Measurements from ENCODE around the gene CFLAR.

The CFLAR gene

DNA sequence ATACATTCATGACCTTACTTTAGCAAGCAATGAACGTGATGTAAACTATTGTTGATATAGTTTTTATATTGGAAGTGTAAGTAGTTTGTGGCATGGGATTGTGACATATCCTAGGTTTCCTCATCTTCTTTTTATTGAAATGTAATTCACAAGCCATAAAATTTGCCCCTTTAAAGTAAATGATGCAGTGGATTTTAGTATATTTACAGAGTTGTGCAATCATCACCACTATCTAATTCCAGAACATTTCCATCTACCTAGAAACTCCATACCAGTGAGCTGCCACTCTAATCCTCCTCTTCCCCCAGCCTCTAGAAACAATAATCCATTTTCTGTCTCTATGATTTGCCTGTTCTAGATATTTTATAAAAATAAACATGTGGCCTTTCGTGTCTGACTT, 56.3 kb downstream of the CFLAR start:
- H3K4me2 ChIP-seq (ENCODE audit: low read length), result no peak overlapping the region
- H3K9me3 ChIP-seq (ENCODE audit: control insufficient read depth, insufficient read depth, low read length), result no peaks in the 10 kb centered on the region
- H3K4me1 ChIP-seq (ENCODE audit: control insufficient read depth, low read length), result peaks cover 11% of the 10 kb centered on the region
- no peaks in the 10 kb centered on the region for H3K79me2 ChIP-seq (ENCODE audit: control insufficient read depth, low read length)
- H3K27me3 ChIP-seq (ENCODE audit: control insufficient read depth, low read length), result peaks cover 16% of the 10 kb centered on the region; the same call in 1 of the 2 replicates
- H3K36me3 ChIP-seq (ENCODE audit: control insufficient read depth, low read length), result no peaks in the 10 kb centered on the region
- H3K9me2 ChIP-seq (replicated peaks; ENCODE audit: control insufficient read depth, low read length), result no peaks in the 10 kb centered on the region
- TF ChIP-seq, protein P1, sequence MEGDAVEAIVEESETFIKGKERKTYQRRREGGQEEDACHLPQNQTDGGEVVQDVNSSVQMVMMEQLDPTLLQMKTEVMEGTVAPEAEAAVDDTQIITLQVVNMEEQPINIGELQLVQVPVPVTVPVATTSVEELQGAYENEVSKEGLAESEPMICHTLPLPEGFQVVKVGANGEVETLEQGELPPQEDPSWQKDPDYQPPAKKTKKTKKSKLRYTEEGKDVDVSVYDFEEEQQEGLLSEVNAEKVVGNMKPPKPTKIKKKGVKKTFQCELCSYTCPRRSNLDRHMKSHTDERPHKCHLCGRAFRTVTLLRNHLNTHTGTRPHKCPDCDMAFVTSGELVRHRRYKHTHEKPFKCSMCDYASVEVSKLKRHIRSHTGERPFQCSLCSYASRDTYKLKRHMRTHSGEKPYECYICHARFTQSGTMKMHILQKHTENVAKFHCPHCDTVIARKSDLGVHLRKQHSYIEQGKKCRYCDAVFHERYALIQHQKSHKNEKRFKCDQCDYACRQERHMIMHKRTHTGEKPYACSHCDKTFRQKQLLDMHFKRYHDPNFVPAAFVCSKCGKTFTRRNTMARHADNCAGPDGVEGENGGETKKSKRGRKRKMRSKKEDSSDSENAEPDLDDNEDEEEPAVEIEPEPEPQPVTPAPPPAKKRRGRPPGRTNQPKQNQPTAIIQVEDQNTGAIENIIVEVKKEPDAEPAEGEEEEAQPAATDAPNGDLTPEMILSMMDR (IDR thresholded peaks at IDR 0.05; ENCODE audit: low read depth, low read length, poor library complexity, severe bottlenecking), result no peak
- no peak for TF ChIP-seq EZH2phosphoT487 (IDR thresholded peaks at IDR 0.05; ENCODE audit: borderline replicate concordance, low read length)
- H3K27ac ChIP-seq (ENCODE audit: low read depth, low read length), result no peak overlapping the region
- no peak overlapping the region for H3K4me3 ChIP-seq (ENCODE audit: low read length)
- no peaks in the 10 kb centered on the region for H3F3A ChIP-seq (ENCODE audit: control insufficient read depth, insufficient read depth)
- H4K20me1 ChIP-seq (ENCODE audit: control insufficient read depth, insufficient read depth, low read depth, low read length), result no peaks in the 10 kb centered on the region

DNA sequence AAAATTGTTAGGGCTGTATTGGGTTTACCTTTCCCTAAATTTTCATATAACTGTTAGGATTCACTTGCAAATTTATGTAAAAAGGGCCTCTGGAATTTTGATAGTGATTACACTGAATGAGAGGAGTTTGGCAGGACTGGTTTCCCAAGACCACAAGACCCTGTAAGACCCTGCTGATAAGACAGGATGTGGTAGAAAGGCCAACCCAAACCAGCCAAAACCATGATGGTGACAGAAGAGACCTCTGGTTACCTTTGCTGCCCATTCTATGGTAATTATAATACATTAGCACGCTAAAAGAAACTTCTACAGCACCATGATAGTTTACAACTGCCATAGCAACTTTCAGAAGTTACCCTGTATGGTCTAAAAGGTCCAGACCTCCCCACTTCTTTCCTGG, 58.7 kb downstream of the CFLAR start:
- H3K4me1 ChIP-seq (ENCODE audit: control insufficient read depth, low read length), result no peaks in the 10 kb centered on the region
- H3K79me2 ChIP-seq (ENCODE audit: control insufficient read depth, low read length), result no peaks in the 10 kb centered on the region

DNA sequence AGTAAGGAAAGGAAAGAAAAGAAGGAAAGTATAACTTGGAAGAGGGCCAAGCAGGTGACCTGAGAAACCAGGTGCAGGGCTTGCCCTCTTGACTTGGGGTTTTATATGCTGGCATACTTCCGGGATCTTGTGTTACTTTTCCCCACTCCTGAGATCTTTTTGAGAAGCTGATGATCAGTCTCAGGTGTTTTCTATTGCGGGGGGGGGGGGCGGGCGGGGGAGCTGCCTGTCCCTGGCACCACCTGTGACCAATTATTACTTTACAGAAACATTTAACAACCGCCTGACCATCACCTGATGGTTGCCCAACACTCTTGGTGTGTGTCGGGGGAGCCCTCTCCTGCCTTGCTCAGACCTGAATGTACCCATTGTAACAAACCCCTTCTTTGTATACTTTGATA, 60.1 kb downstream of the CFLAR start:
- Histone ChIP-seq H3K4me1 (ENCODE audit: control insufficient read depth, low read length) (no peaks in the 10 kb centered on the region), H3K36me3 (ENCODE audit: control insufficient read depth, low read length) (no peaks in the 10 kb centered on the region), H3F3A (ENCODE audit: control insufficient read depth, insufficient read depth) (no peaks in the 10 kb centered on the region), H3K4me2 (ENCODE audit: low read length) (no peak overlapping the region), H4K20me1 (ENCODE audit: control insufficient read depth, insufficient read depth, low read depth, low read length) (no peaks in the 10 kb centered on the region), H3K4me3 (ENCODE audit: low read length) (no peak overlapping the region), H3K27ac (ENCODE audit: low read depth, low read length) (no peak overlapping the region), H3K9me2 (replicated peaks; ENCODE audit: control insufficient read depth, low read length) (no peaks in the 10 kb centered on the region), H3K9me3 (ENCODE audit: control insufficient read depth, insufficient read depth, low read length) (no peaks in the 10 kb centered on the region), H3K27me3 (ENCODE audit: control insufficient read depth, low read length) (peaks cover 10% of the 10 kb centered on the region; the same call in 1 of the 2 replicates), H3K79me2 (ENCODE audit: control insufficient read depth, low read length) (no peaks in the 10 kb centered on the region)
- no peak for TF ChIP-seq EZH2phosphoT487 (IDR thresholded peaks at IDR 0.05; ENCODE audit: borderline replicate concordance, low read length)
- TF ChIP-seq, protein P1 (IDR thresholded peaks at IDR 0.05; ENCODE audit: low read depth, low read length, poor library complexity, severe bottlenecking), result no peak

More for the DNA sequence above, 58.7 kb downstream of the CFLAR start:
- H3K27ac ChIP-seq (ENCODE audit: low read depth, low read length), result no peak overlapping the region
- H3F3A ChIP-seq (ENCODE audit: control insufficient read depth, insufficient read depth), result no peaks in the 10 kb centered on the region
- H3K9me3 ChIP-seq (ENCODE audit: control insufficient read depth, insufficient read depth, low read length), result no peaks in the 10 kb centered on the region
- TF ChIP-seq, protein P1 (IDR thresholded peaks at IDR 0.05; ENCODE audit: low read depth, low read length, poor library complexity, severe bottlenecking), result no peak
- TF ChIP-seq EZH2phosphoT487 (IDR thresholded peaks at IDR 0.05; ENCODE audit: borderline replicate concordance, low read length), result no peak
- peaks cover 16% of the 10 kb centered on the region; the same call in 1 of the 2 replicates for H3K27me3 ChIP-seq (ENCODE audit: control insufficient read depth, low read length)
- no peaks in the 10 kb centered on the region for H3K9me2 ChIP-seq (replicated peaks; ENCODE audit: control insufficient read depth, low read length)
- H3K4me3 ChIP-seq (ENCODE audit: low read length), result no peak overlapping the region
- no peak overlapping the region for H3K4me2 ChIP-seq (ENCODE audit: low read length)
- H4K20me1 ChIP-seq (ENCODE audit: control insufficient read depth, insufficient read depth, low read depth, low read length), result no peaks in the 10 kb centered on the region
- no peaks in the 10 kb centered on the region for H3K36me3 ChIP-seq (ENCODE audit: control insufficient read depth, low read length)

Data from DOHH2 (cell line).